GM19438 (cell line): ENCODE measurements around the gene HDLBP.
"Not testable (repeated sequence)": the region's sequence is repeated elsewhere in the genome, so short reads cannot be mapped to it uniquely, and the experiment has no call there.

ENCODE experiments used
- ATAC-seq: cut with Tn5 transposase; IDR thresholded peaks from one replicate; pipeline ENCODE4 v1.9.1; 2021; ENCODE audit warnings: low read depth; ENCODE audit not compliant: unreplicated experiment

The HDLBP gene

DNA sequence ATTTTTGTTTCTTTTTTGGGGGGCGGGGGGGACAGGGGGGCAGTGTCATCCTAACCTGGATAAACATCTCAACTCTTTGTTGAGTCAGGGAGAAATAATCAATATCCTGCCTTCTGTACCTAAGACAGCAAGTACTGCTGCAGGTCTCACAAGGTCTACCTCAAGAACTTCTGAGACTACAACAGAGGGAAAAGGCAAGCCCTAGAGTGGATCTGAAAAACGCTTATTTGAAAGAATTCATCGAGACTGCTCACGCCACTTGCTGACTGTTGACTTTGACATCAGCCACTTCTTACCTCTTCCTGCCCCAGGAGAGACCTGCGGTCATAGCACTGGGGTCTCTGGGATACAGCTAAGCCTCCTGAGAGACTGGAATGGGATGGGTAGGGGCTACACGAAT is 8.4 kb downstream of the HDLBP start:
- ATAC-seq, result no peak

DNA sequence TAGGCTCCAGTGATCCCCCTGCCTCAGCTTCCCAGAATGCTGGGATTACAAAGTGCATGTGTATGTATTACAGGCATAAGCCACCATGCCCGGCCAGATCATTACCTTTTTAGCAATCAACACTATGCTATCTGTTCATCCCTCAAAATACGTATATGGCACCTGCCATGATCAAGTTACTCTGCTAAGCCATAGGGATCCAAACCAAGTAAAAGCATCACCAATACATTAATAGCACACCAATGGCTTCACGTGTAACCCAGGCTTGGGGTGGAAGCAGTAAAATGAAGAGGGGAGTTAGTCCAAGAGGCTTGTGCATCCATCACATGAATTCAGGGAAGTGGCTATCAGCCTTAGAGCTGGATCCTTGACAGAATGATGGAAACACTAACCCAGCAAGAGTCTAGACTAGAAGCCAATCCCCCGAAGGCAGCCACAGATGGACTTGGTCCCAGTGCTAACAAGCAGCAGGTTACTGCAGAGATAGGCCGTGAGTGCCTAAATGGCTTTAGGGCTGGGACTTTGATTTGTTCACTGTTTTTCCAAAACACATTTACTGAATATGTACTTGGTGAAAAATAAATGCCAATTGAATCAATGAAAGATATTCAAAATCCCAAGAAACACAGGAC is 11.3 kb downstream of the HDLBP start:
- ATAC-seq, result no peak

- no peak for ATAC-seq
Measured at GRCh38 chr2:241302759-241303651, 12.5 kb downstream of the HDLBP start.

DNA sequence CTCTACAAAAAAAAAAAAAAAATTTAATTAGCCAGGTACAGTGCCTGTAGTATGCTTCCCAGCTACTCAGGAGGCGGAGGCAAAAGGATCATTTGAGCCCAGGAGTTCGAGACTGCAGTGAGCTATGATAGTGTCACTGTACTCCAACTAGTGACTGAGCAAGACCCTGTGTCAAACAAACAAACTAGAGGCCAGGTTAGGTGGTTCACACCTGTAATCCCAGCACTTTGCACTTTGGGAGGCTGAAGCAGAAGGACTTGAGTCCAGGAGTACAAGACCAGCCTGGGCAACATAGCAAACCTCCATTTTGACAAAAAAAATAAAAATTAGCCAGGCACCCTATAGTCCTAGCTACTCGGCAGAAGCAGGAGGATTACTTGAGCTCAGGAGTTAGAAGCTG is 13.4 kb downstream of the HDLBP start:
- no peak for ATAC-seq

DNA sequence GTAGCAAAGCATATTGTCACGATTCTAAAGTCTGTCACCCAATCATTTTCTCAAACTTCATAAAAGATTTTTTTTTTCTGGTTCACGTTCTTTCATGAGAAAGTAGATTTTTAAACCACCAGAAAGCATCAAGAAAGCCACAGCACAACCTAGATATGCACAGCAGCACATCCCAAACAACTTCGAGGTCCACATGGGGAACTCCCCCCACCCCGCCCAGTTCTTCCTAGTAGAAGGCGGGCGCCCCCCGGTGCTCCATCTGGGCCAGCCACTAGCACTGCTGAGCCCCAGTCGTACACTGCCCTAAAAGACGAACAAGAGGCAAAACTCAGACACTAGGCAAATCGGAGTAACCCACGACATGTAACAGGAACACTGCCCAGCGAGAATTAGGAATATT is 15.5 kb downstream of the HDLBP start:
- ATAC-seq, result no peak

GRCh38 chr2:241298673-241299072 is 16.8 kb downstream of the HDLBP start:
- ATAC-seq, result no peak

GRCh38 chr2:241296767-241297166 is 18.7 kb downstream of the HDLBP start:
- ATAC-seq, result no peak

DNA sequence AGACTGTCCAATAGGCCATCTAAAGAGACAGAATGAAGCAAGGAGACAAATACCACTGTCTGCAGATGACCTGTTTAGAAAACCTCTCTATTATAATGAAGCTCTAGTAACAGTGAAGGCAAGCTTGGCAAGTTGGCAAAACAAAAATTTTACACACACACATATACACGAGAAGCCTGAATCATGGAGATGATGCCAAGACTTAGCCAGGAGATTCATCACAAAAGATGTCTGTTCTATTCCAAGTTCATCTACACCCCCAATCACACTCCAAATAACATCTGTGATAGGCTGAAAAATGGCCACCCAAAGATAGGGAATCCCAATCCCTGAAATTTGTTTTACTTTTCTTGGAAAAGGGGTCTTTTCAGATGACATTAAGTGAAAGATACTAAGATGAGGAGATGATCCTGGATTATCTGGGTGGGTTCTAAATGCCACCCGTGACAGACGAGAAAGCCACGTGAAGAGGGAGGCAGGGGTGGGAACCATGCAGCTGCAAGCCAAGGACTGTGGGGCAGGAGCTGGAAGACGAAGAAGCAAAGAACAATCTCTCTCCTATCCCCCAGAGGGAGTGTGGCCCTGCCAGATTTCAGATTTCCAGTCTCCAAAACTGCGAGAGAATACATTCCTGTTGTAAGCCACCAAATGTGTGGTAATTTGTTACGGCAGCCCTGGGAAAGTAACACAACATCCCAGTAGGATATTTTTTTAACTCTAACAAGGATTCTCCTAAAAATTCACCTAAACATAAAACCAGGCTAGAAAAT is 20.0 kb downstream of the HDLBP start:
- ATAC-seq, result no peak

DNA sequence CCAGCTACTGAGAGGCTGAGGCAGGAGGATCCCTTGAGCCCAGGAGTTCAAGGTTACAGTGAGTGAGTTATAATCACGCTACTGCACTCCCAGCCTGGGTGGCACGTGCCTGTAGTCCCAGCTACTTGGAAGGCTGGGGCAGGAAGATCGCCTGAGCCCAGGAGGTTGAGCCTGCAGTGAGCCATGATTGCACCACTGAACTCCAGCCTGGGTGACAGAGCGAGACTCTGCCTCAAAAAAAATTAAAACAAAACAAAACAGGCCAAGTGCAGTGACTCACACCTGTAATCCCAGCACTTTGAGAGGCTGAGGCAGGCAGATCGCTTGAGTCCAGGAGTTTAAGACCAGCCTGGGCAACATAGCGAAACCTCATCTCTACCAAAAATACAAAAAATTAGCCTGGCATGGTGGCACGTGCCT is 22.1 kb downstream of the HDLBP start:
- not testable (repeated sequence) for ATAC-seq

- ATAC-seq, result no peak
Measured at GRCh38 chr2:241291977-241292376, 23.5 kb downstream of the HDLBP start.

- no peak for ATAC-seq
Measured at GRCh38 chr2:241291153-241291552, 24.3 kb downstream of the HDLBP start.

DNA sequence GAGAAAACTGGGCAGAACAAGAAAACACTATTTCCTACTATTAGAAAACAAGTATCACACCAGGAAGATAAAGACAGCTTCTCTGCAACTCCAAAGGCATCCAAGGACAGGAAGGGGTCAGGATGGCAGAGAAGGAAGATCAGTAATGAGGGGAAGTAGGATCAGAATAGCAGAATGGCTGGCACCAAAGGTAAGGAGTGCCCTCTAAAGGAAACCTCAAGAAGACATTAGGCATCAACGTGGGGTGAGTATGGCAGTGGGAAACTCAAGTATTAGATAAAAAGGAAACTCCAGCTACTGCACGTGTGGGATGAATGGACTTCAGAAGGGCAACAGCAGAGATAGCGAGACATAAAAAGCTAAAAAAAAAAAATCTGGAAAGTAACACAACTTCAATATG is 25.9 kb downstream of the HDLBP start:
- ATAC-seq, result no peak

DNA sequence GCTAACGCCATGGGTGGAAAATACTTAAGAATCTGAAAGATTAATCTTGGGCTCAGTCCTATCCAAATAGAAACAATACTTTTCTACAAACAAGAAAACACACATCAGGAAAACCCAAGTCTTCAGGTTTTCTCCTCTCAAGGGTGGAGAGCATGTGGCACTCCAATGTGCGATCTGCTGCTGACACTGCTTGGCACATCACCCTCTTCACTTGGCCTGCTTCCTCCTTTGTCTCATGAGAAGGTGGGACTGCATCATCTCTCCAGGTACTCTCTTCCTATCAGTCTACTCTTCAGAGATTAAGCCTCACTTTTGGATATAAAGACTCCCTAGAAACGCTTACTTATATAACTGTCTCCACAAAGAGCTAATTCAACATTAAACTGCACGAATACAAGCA is 26.4 kb downstream of the HDLBP start:
- ATAC-seq, result no peak

GRCh38 chr2:241288324-241288888 is 27.1 kb downstream of the HDLBP start:
- ATAC-seq, result no peak

- no peak for ATAC-seq
Measured at GRCh38 chr2:241286348-241287090, 29.0 kb downstream of the HDLBP start.

- ATAC-seq, result no peak
Measured at GRCh38 chr2:241285596-241285995, 29.9 kb downstream of the HDLBP start.

- ATAC-seq, result no peak
Measured at GRCh38 chr2:241282555-241282954, 32.9 kb downstream of the HDLBP start.

DNA sequence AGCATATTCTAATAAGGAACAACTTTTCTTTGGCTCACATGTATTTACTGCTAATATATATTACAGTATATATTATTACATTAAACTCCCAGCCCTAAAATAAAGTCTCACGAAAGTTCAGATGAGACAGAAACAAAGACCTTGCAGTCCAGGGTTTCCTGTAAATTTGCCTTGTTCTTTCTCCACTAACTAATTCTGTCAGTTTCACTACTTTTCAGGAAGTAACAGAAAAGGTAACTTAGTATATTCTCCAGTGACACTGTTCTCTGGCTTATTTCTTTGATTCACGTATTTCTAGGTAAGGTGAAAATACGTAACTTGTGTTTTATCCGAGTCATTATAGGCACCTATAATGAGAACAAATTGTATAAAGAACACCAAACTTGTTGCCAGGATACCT is 35.2 kb downstream of the HDLBP start:
- ATAC-seq, result no peak

DNA sequence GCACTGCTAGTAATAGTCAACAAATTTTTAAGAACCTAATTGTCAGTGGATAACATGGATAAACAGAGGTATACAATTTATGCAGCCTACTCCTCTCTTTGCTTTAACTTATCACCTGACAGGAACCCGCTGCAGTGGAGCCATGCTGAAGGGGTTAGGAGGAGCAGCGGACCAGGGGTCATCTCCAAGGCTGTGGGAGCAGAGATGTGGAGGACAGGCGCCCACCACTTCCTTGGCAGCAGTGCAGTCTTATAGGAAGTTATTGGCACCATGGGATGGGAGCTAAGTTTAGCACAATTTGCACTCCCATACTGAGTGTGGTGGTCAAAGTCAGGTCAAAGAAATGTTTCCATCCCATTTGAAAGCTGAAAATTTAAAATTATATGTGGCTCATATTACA is 35.6 kb downstream of the HDLBP start:
- no peak for ATAC-seq

DNA sequence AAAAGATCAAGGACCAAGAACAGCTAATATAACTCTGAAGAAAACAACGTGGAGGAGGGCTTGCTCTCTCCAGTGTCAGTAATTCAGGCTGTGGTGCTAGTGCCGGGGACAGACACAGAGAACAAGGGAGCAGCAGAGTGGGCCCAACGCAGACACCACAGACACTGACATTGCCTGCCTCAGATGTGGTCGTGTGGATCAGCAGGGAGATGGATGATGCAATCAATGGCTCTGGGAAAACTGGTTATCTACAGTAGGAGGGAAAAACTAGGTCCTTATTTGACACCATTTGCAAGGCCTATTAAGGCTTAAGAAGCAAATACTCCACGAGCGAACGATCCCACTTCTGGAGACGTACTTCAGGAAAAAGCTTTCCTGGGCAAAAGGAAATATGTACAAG is 36.1 kb downstream of the HDLBP start:
- ATAC-seq, result no peak
